Neural progenitor cell (in vitro differentiated cells): Measurements from ENCODE around the gene OSBPL1A. TPM values are rescaled to one million over a fixed set of nuclear protein-coding genes. Genes with fewer than 3 reads are reported as not detected.

ENCODE experiments used
- DNase-seq: peaks from one replicate; pipeline ENCODE4 v3.0.0-alpha.2; 2016; ENCODE audit warnings: low spot score
- H2AFZ ChIP-seq: fragments of 200-600 bp; sonication (generic); replicated peaks from 2 replicates; pipeline ENCODE4 v1.6.1; 2016; ENCODE audit warnings: antibody characterized with exemption
- H3F3A ChIP-seq: fragments of 200-600 bp; sonication (generic); 2 replicates; pipeline ENCODE4 v1.6.1; 2016; ENCODE audit warnings: antibody characterized with exemption, low read depth
- H3K27ac ChIP-seq: fragments of 200-600 bp; sonication (generic); 2 replicates; pipeline ENCODE4 v1.5.1; 2016; ENCODE audit warnings: mild to moderate bottlenecking
- H3K27me3 ChIP-seq: fragments of 200-600 bp; sonication (generic); 2 replicates; pipeline ENCODE4 v1.6.1; 2016; ENCODE audit warnings: mild to moderate bottlenecking, moderate library complexity
- H3K36me3 ChIP-seq: fragments of 200-600 bp; sonication (generic); 2 replicates; pipeline ENCODE4 v1.5.1; 2016
- H3K4me1 ChIP-seq: fragments of 200-600 bp; sonication (generic); 2 replicates; pipeline ENCODE4 v1.6.1; 2016; ENCODE audit warnings: mixed run types
- H3K4me2 ChIP-seq: fragments of 200-600 bp; sonication (generic); 2 replicates; pipeline ENCODE4 v1.6.1; 2016
- H3K4me3 ChIP-seq: fragments of 200-600 bp; sonication (generic); 2 replicates; pipeline ENCODE4 v1.5.1; 2016
- H3K79me2 ChIP-seq: fragments of 200-600 bp; sonication (generic); 2 replicates; pipeline ENCODE4 v1.6.1; 2016; ENCODE audit warnings: low read depth
- H3K9ac ChIP-seq: fragments of 200-600 bp; sonication (generic); 2 replicates; pipeline ENCODE4 v1.6.1; 2016
- H3K9me3 ChIP-seq: fragments of 200-600 bp; sonication (generic); 2 replicates; pipeline ENCODE4 v1.5.1; 2016; ENCODE audit warnings: low read depth
- H4K20me1 ChIP-seq: fragments of 200-600 bp; sonication (generic); 2 replicates; pipeline ENCODE4 v1.6.1; 2016; ENCODE audit warnings: low read depth
- H3K27ac Mint-ChIP-seq: 3 replicates; pipeline ENCODE4 v1.8.0; 2021; ENCODE audit warnings: mixed read lengths
- H3K27me3 Mint-ChIP-seq: 2 replicates; pipeline ENCODE4 v1.8.0; 2022; ENCODE audit warnings: low read depth, mild to moderate bottlenecking, inconsistent platforms, moderate library complexity, mixed read lengths; ENCODE audit not compliant: insufficient read depth
- H3K36me3 Mint-ChIP-seq: 3 replicates; pipeline ENCODE4 v1.8.0; 2021; ENCODE audit warnings: mixed read lengths
- H3K4me1 Mint-ChIP-seq: 3 replicates; pipeline ENCODE4 v1.8.0; 2021; ENCODE audit warnings: mixed read lengths
- H3K4me3 Mint-ChIP-seq: 3 replicates; pipeline ENCODE4 v1.8.0; 2021; ENCODE audit warnings: mild to moderate bottlenecking, moderate library complexity, mixed read lengths
- H3K9me3 Mint-ChIP-seq: 3 replicates; pipeline ENCODE4 v1.8.0; 2020; ENCODE audit warnings: mixed read lengths
- EZH2 ChIP-seq: fragments of 200-600 bp; sonication (generic); IDR thresholded peaks from 2 replicates; pipeline ENCODE4 v1.6.1; 2017; ENCODE audit warnings: antibody characterized with exemption, mild to moderate bottlenecking, moderate library complexity
- EZH2phosphoT487 ChIP-seq: fragments of 200-600 bp; sonication (generic); IDR thresholded peaks from 2 replicates; pipeline ENCODE4 v1.6.1; 2017; ENCODE audit warnings: antibody characterized with exemption
- total RNA-seq: library from RNA; depleted of rRNA; stranded (reverse); fragments of >200 nt; gene quantifications from 2 replicates; pipeline ENCODE4 v1.2.3, GENCODE V29; 2015; ENCODE audit warnings: low replicate concordance
- TF ChIP-seq, protein P1 (sequence below): fragments of 200-600 bp; sonication (generic); IDR thresholded peaks from 2 replicates; pipeline ENCODE4 v1.5.1; 2017; ENCODE audit warnings: antibody characterized with exemption, mild to moderate bottlenecking

Gene OSBPL1A
- total RNA-seq, 1 donor from 2014 or later = 75.0 TPM

DNA sequence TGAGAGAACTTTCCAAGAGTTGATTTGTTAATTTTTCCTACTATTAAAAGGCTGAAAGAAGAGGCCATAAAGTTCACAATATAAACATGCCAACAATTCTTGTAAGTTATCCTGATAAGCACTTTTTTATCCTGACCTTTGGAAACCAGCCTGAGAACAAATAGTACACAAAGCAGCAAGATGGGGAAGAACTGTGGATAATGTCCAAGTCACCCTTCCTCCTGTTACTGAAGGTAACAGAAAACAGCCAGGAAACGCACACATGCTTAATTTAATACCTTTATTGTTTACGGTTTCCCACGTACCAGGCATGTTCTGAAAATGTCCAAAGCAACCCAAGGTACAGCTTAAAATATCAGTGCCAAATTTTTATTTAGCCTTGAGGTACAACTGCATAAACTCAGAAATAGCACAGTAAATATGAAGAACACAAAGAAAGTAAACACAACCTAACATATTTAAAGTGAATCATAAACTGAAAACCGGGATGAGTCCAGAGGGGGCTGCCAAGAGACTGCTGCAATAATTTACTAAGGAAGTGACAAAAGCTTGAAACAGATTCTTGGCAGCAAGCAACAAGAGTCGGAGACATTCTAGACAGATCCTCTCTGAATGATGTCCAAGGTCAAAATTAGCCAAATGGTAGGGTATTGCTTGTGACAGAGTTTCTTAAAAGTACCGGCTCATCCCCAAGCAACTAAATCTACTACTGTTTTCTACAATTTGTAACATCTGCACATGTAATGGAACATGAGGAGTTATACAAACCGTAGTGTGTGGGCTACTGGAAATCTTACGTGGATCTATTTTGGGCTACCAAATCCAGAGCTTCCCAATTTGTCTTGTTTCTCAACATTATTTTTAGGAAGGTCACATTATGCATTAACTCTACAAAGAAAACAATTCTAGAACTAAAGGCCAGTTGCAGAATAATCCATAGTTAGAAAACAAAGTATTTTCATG lies 165.6 kb downstream of the OSBPL1A start:
- no peak for TF ChIP-seq EZH2phosphoT487
- TF ChIP-seq EZH2 = no peak
- TF ChIP-seq, protein P1, sequence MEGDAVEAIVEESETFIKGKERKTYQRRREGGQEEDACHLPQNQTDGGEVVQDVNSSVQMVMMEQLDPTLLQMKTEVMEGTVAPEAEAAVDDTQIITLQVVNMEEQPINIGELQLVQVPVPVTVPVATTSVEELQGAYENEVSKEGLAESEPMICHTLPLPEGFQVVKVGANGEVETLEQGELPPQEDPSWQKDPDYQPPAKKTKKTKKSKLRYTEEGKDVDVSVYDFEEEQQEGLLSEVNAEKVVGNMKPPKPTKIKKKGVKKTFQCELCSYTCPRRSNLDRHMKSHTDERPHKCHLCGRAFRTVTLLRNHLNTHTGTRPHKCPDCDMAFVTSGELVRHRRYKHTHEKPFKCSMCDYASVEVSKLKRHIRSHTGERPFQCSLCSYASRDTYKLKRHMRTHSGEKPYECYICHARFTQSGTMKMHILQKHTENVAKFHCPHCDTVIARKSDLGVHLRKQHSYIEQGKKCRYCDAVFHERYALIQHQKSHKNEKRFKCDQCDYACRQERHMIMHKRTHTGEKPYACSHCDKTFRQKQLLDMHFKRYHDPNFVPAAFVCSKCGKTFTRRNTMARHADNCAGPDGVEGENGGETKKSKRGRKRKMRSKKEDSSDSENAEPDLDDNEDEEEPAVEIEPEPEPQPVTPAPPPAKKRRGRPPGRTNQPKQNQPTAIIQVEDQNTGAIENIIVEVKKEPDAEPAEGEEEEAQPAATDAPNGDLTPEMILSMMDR = no peak

DNA sequence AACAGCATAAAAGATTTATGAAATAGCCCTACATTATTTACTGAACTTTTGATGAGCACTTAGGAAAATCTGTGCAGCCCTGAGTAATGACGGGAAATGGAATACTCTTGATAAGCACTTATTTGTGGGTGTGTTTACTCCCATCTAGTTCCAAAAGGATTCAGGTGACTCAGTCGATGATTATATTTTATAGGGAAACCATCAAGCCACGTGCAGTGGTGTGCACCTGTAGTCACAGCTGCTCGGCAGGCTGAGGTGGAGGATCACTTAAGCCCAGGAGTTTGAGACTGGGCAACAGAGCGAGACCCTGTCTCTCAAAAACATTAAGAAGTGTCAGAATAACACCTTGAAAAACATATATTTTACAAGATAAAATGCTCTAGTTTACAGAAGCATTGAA lies 166.9 kb downstream of the OSBPL1A start:
- H3K4me1 Mint-ChIP-seq = peaks cover 4% of the 10 kb centered on the region
- no peaks in the 10 kb centered on the region for H4K20me1 ChIP-seq
- TF ChIP-seq, protein P1 = no peak
- TF ChIP-seq EZH2 = no peak
- no peak for TF ChIP-seq EZH2phosphoT487

More for the DNA sequence above, 165.6 kb downstream of the OSBPL1A start:
- Histone ChIP-seq H3F3A (peaks cover 8% of the 10 kb centered on the region), H3K36me3 (no peaks in the 10 kb centered on the region), H3K4me2 (no peak overlapping the region), H3K79me2 (no peaks in the 10 kb centered on the region), H3K4me1 (peaks cover 12% of the 10 kb centered on the region), H3K9me3 (no peaks in the 10 kb centered on the region), H3K27me3 (no peaks in the 10 kb centered on the region), H3K9ac (no peak overlapping the region), H2AFZ (no peak overlapping the region), H3K4me3 (no peak overlapping the region), H3K27ac (no peak overlapping the region), H4K20me1 (no peaks in the 10 kb centered on the region)
- Mint-ChIP-seq H3K9me3 (no peaks in the 10 kb centered on the region), H3K36me3 (peaks cover 33% of the 10 kb centered on the region), H3K4me1 (peaks cover 4% of the 10 kb centered on the region), H3K27ac (no peak overlapping the region), H3K27me3 (no peaks in the 10 kb centered on the region), H3K4me3 (no peak overlapping the region)
- no peak for DNase-seq

DNA sequence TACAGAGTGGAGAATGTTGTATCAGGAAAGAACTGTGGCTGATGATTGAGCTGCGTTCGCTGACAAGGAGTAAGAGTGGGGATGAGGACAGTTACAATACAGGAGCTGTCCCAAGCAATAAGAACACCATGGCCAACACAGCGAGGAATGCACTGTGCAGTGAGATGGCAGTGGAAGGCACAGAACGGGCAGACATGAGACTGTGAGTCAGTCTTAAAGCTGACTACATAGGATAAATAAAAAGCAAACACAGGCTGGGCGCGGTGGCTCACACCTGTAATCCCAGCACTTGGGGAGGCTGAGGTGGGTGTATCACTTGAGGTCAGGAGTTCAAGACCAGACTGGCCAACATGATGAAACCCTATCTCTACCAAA lies 169.0 kb downstream of the OSBPL1A start:
- Histone ChIP-seq H2AFZ (no peak overlapping the region), H3K27ac (peak overlapping the region; percentile 53), H4K20me1 (no peaks in the 10 kb centered on the region), H3K9ac (no peak overlapping the region), H3K4me1 (peaks cover 5% of the 10 kb centered on the region), H3F3A (peaks cover 8% of the 10 kb centered on the region), H3K4me2 (no peak overlapping the region), H3K4me3 (no peak overlapping the region), H3K9me3 (no peaks in the 10 kb centered on the region), H3K27me3 (no peaks in the 10 kb centered on the region), H3K79me2 (no peaks in the 10 kb centered on the region), H3K36me3 (no peaks in the 10 kb centered on the region)
- Mint-ChIP-seq H3K4me3 (no peak overlapping the region), H3K4me1 (peaks cover 4% of the 10 kb centered on the region), H3K27ac (no peak overlapping the region), H3K27me3 (no peaks in the 10 kb centered on the region), H3K36me3 (peaks cover 12% of the 10 kb centered on the region), H3K9me3 (no peaks in the 10 kb centered on the region)
- TF ChIP-seq, protein P1 = no peak
- no peak for TF ChIP-seq EZH2
- no peak for TF ChIP-seq EZH2phosphoT487
- DNase-seq = no peak

More for the DNA sequence above, 166.9 kb downstream of the OSBPL1A start:
- Histone ChIP-seq H3K36me3 (no peaks in the 10 kb centered on the region), H3K4me1 (peaks cover 12% of the 10 kb centered on the region), H3K79me2 (no peaks in the 10 kb centered on the region), H3K27me3 (no peaks in the 10 kb centered on the region), H3K9ac (no peak overlapping the region), H2AFZ (no peak overlapping the region), H3K27ac (no peak overlapping the region), H3K4me2 (no peak overlapping the region), H3K4me3 (no peak overlapping the region), H3K9me3 (no peaks in the 10 kb centered on the region), H3F3A (peaks cover 8% of the 10 kb centered on the region)
- Mint-ChIP-seq H3K27me3 (no peaks in the 10 kb centered on the region), H3K27ac (no peak overlapping the region), H3K9me3 (no peaks in the 10 kb centered on the region), H3K36me3 (peaks cover 24% of the 10 kb centered on the region), H3K4me3 (no peak overlapping the region)
- DNase-seq = no peak
